ENCODE results near the gene HOGA1.

HOGA1 gene

DNA sequence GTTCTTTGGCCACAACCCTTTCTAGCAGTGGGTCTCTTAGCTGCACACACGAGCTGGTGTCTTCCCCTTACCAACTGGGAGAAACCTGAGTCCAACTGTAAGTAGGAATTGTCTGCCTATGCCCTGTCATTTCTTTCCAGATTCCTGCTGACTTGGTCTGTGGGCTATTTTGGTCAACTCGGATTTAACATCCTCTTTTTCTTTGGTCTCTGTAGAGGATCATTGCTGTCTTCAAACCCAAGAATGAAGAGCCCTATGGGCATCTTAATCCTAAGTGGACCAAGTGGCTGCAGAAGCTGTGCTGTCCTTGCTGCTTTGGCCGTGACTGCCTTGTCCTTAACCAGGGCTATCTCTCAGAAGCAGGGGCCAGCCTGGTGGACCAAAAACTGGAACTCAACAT, 66.5 kb downstream of the HOGA1 start:
- H3K9me3 ChIP-seq (replicated peaks; ENCODE audit: insufficient read depth, low read length) = no peaks in the 10 kb centered on the region
- H3F3A ChIP-seq (ENCODE audit: insufficient read depth, low read length) = no peaks in the 10 kb centered on the region
- no peak overlapping the region for H3K4me2 ChIP-seq (ENCODE audit: low read depth, low read length)
- peaks cover 5% of the 10 kb centered on the region; the same call in 1 of the 2 replicates for H3K36me3 ChIP-seq (replicated peaks; ENCODE audit: insufficient read depth, low read length)
- H3K4me3 ChIP-seq (ENCODE audit: low read length) = no peak overlapping the region
- no peak overlapping the region for H3K9ac ChIP-seq (ENCODE audit: low read length)
- no peak for TF ChIP-seq EZH2 (optimal IDR thresholded peaks at IDR 0.05; ENCODE audit: low read depth, low read length)
- TF ChIP-seq EZH2phosphoT487 (IDR thresholded peaks at IDR 0.05; ENCODE audit: low read length) = no peak
- TF ChIP-seq, protein P1, sequence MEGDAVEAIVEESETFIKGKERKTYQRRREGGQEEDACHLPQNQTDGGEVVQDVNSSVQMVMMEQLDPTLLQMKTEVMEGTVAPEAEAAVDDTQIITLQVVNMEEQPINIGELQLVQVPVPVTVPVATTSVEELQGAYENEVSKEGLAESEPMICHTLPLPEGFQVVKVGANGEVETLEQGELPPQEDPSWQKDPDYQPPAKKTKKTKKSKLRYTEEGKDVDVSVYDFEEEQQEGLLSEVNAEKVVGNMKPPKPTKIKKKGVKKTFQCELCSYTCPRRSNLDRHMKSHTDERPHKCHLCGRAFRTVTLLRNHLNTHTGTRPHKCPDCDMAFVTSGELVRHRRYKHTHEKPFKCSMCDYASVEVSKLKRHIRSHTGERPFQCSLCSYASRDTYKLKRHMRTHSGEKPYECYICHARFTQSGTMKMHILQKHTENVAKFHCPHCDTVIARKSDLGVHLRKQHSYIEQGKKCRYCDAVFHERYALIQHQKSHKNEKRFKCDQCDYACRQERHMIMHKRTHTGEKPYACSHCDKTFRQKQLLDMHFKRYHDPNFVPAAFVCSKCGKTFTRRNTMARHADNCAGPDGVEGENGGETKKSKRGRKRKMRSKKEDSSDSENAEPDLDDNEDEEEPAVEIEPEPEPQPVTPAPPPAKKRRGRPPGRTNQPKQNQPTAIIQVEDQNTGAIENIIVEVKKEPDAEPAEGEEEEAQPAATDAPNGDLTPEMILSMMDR (IDR thresholded peaks at IDR 0.05; ENCODE audit: low read length) = no peak
- H3K9me2 ChIP-seq (replicated peaks; ENCODE audit: insufficient read depth, low read length) = no peaks in the 10 kb centered on the region
- DNase-seq = no peak
- H3K79me2 ChIP-seq (ENCODE audit: low read length) = peaks cover 26% of the 10 kb centered on the region
- no peaks in the 10 kb centered on the region for H3K27me3 ChIP-seq (replicated peaks; ENCODE audit: insufficient read depth, low read length)
- no peak overlapping the region for H2AFZ ChIP-seq (ENCODE audit: low read length)
- no peaks in the 10 kb centered on the region for H4K20me1 ChIP-seq (ENCODE audit: insufficient read depth, low read length)
- no peak overlapping the region for H3K27ac ChIP-seq (ENCODE audit: low read length)
- H3K4me1 ChIP-seq (ENCODE audit: low read length) = peaks cover 8% of the 10 kb centered on the region

DNA sequence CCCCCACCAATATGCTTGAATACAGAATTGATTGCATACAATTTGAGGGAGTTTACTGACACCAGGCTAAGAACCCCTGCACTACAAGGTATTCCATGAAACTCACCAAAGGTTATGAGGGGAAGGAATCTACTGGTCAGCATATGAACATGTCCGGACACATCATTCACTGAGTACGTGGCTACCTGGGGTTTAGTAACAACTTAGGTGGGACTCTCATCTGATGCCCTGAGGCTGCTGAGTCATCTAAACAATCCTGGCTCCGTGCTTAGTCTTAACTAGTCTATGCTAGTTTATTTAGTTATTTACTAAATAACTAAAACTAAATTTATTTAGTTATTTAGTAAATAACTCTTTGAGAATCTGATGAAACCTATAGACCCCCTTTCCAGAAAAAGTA, 67.6 kb downstream of the HOGA1 start:
- no peaks in the 10 kb centered on the region for H3F3A ChIP-seq (ENCODE audit: insufficient read depth, low read length)
- H3K27me3 ChIP-seq (replicated peaks; ENCODE audit: insufficient read depth, low read length) = no peaks in the 10 kb centered on the region
- H3K9ac ChIP-seq (ENCODE audit: low read length) = no peak overlapping the region
- H2AFZ ChIP-seq (ENCODE audit: low read length) = no peak overlapping the region
- peaks cover 5% of the 10 kb centered on the region; the same call in 1 of the 2 replicates for H3K36me3 ChIP-seq (replicated peaks; ENCODE audit: insufficient read depth, low read length)
- H3K27ac ChIP-seq (ENCODE audit: low read length) = no peak overlapping the region
- DNase-seq = no peak
- TF ChIP-seq, protein P1 (IDR thresholded peaks at IDR 0.05; ENCODE audit: low read length) = no peak
- TF ChIP-seq EZH2 (optimal IDR thresholded peaks at IDR 0.05; ENCODE audit: low read depth, low read length) (no peak), EZH2phosphoT487 (IDR thresholded peaks at IDR 0.05; ENCODE audit: low read length) (no peak)
- H3K9me3 ChIP-seq (replicated peaks; ENCODE audit: insufficient read depth, low read length) = no peaks in the 10 kb centered on the region
- no peak overlapping the region for H3K4me2 ChIP-seq (ENCODE audit: low read depth, low read length)
- no peaks in the 10 kb centered on the region for H3K9me2 ChIP-seq (replicated peaks; ENCODE audit: insufficient read depth, low read length)
- no peak overlapping the region for H3K4me3 ChIP-seq (ENCODE audit: low read length)
- no peaks in the 10 kb centered on the region for H4K20me1 ChIP-seq (ENCODE audit: insufficient read depth, low read length)
- peaks cover 26% of the 10 kb centered on the region for H3K79me2 ChIP-seq (ENCODE audit: low read length)
- H3K4me1 ChIP-seq (ENCODE audit: low read length) = peaks cover 8% of the 10 kb centered on the region

GRCh38 chr10:97656777-97657176, 72.6 kb downstream of the HOGA1 start:
- Histone ChIP-seq H3K9me3 (replicated peaks; ENCODE audit: insufficient read depth, low read length) (no peaks in the 10 kb centered on the region), H3K9ac (ENCODE audit: low read length) (no peak overlapping the region), H2AFZ (ENCODE audit: low read length) (no peak overlapping the region), H3K36me3 (replicated peaks; ENCODE audit: insufficient read depth, low read length) (no peaks in the 10 kb centered on the region; the same call in 1 of the 2 replicates), H3K4me1 (ENCODE audit: low read length) (no peaks in the 10 kb centered on the region), H3K27me3 (replicated peaks; ENCODE audit: insufficient read depth, low read length) (no peaks in the 10 kb centered on the region), H3K79me2 (ENCODE audit: low read length) (no peaks in the 10 kb centered on the region), H3K9me2 (replicated peaks; ENCODE audit: insufficient read depth, low read length) (no peaks in the 10 kb centered on the region), H3K27ac (ENCODE audit: low read length) (no peak overlapping the region), H3K4me2 (ENCODE audit: low read depth, low read length) (no peak overlapping the region), H3K4me3 (ENCODE audit: low read length) (no peak overlapping the region), H4K20me1 (ENCODE audit: insufficient read depth, low read length) (no peaks in the 10 kb centered on the region), H3F3A (ENCODE audit: insufficient read depth, low read length) (no peaks in the 10 kb centered on the region)
- TF ChIP-seq, protein P1 (IDR thresholded peaks at IDR 0.05; ENCODE audit: low read length) = no peak
- no peak for DNase-seq
